Brain microvascular endothelial cell (primary cell): Measurements from ENCODE around the gene AACS.

Experiments used
- DNase-seq: peaks from one replicate; pipeline ENCODE4 v3.0.0-alpha.2; 2020
- H3K27ac ChIP-seq: fragments of 250-450 bp; sonication (Bioruptor Pico); 2 replicates; pipeline ENCODE4 v1.5.1; 2020; ENCODE audit warnings: mild to moderate bottlenecking, moderate library complexity
- H3K27me3 ChIP-seq: fragments of 250-450 bp; sonication (Bioruptor Pico); replicated peaks from 2 replicates; pipeline ENCODE4 v1.5.1; 2020; ENCODE audit warnings: mild to moderate bottlenecking
- H3K36me3 ChIP-seq: fragments of 250-450 bp; sonication (Bioruptor Pico); replicated peaks from 2 replicates; pipeline ENCODE4 v1.5.1; 2020; ENCODE audit warnings: mild to moderate bottlenecking
- H3K4me3 ChIP-seq: 2 replicates; pipeline ENCODE4 v1.5.1; 2011; ENCODE audit warnings: low read depth, mild to moderate bottlenecking, control low read depth, low read length, moderate library complexity
- CTCF ChIP-seq: IDR thresholded peaks from 2 replicates; pipeline ENCODE4 v1.5.1; 2011; ENCODE audit warnings: low read depth, mild to moderate bottlenecking, moderate library complexity, low read length, control low read depth, inconsistent platforms; ENCODE audit errors: missing control alignments
- in situ Hi-C: cut with HindIII; loops from 2 replicates; pipeline ENCODE4 v1.10.0; 2017; ENCODE audit warnings: low sequenced_read_pairs, low pct_ligation_motif_present

The AACS gene

GRCh38 chr12:125183187-125184067 lies 118.2 kb downstream of the AACS start:
- no peaks in the 10 kb centered on the region for H3K36me3 ChIP-seq
- DNase-seq, result peak; percentile 73
- H3K27ac ChIP-seq, result no peak overlapping the region
- peaks cover 21% of the 10 kb centered on the region for H3K27me3 ChIP-seq
- in situ Hi-C loops, result no loop called here
- peak overlapping the region; percentile 15 for H3K4me3 ChIP-seq
- TF ChIP-seq CTCF, result peak; percentile 100

GRCh38 chr12:125184213-125184967 lies 119.2 kb downstream of the AACS start:
- TF ChIP-seq CTCF, result no peak
- Histone ChIP-seq H3K36me3 (no peaks in the 10 kb centered on the region), H3K27me3 (peaks cover 31% of the 10 kb centered on the region), H3K27ac (no peak overlapping the region), H3K4me3 (no peak overlapping the region)
- no peak for DNase-seq
- in situ Hi-C loops, result no loop called here

GRCh38 chr12:125185311-125185739 lies 120.1 kb downstream of the AACS start:
- Histone ChIP-seq H3K27ac (no peak overlapping the region), H3K27me3 (peaks cover 38% of the 10 kb centered on the region), H3K36me3 (no peaks in the 10 kb centered on the region), H3K4me3 (no peak overlapping the region)
- in situ Hi-C loops, result no loop called here
- DNase-seq, result no peak
- no peak for TF ChIP-seq CTCF

- TF ChIP-seq CTCF, result peak; percentile 30
- Histone ChIP-seq H3K36me3 (no peaks in the 10 kb centered on the region), H3K27ac (no peak within 1 kb of the TSS), H3K4me3 (peak within 1 kb of the TSS; percentile 37), H3K27me3 (peaks cover 38% of the 10 kb centered on the region)
- in situ Hi-C loops, result no loop called here
- DNase-seq, result peak; percentile 18
These were observed 120.7 kb downstream of the AACS start, which contains the start of gene TMEM132B for GRCh38 chr12:125185740-125186470. Gene TMEM132B, plus strand, starts transcription at chr12:125186386.

GRCh38 chr12:125186471-125187147 lies 121.4 kb downstream of the AACS start:
- H3K4me3 ChIP-seq, result peak overlapping the region; percentile 37
- TF ChIP-seq CTCF, result no peak
- no peak overlapping the region for H3K27ac ChIP-seq
- in situ Hi-C loops, result no loop called here
- DNase-seq, result no peak
- H3K27me3 ChIP-seq, result peaks cover 38% of the 10 kb centered on the region
- no peaks in the 10 kb centered on the region for H3K36me3 ChIP-seq
